ENCODE data around the gene IGSF22.

The IGSF22 gene

GRCh38 chr11:18766015-18766414, 40.0 kb upstream of the IGSF22 start:
- Histone ChIP-seq H3K36me3 (ENCODE audit: control insufficient read depth, insufficient read depth, low read length) (no peaks in the 10 kb centered on the region), H3K27me3 (replicated peaks; ENCODE audit: control insufficient read depth, insufficient read depth, low read length) (no peaks in the 10 kb centered on the region), H3K4me3 (replicated peaks; ENCODE audit: low read depth, low read length) (no peak overlapping the region)
- no peak for DNase-seq (ENCODE audit: extremely low read depth, insufficient read length)
- TF ChIP-seq CTCF (IDR thresholded peaks at IDR 0.05; ENCODE audit: insufficient read depth, low read length, poor library complexity, severe bottlenecking): no peak

GRCh38 chr11:18765554-18765953, 39.6 kb upstream of the IGSF22 start:
- no peak for TF ChIP-seq CTCF (IDR thresholded peaks at IDR 0.05; ENCODE audit: insufficient read depth, low read length, poor library complexity, severe bottlenecking)
- no peak for DNase-seq (ENCODE audit: extremely low read depth, insufficient read length)
- H3K4me3 ChIP-seq (replicated peaks; ENCODE audit: low read depth, low read length): no peak overlapping the region

GRCh38 chr11:18761741-18762140, 35.8 kb upstream of the IGSF22 start:
- no peak for TF ChIP-seq CTCF (IDR thresholded peaks at IDR 0.05; ENCODE audit: insufficient read depth, low read length, poor library complexity, severe bottlenecking)
- H3K27me3 ChIP-seq (replicated peaks; ENCODE audit: control insufficient read depth, insufficient read depth, low read length): no peaks in the 10 kb centered on the region
- no peak overlapping the region for H3K4me3 ChIP-seq (replicated peaks; ENCODE audit: low read depth, low read length)
- no peaks in the 10 kb centered on the region for H3K36me3 ChIP-seq (ENCODE audit: control insufficient read depth, insufficient read depth, low read length)
- no peak for DNase-seq (ENCODE audit: extremely low read depth, insufficient read length)

More at GRCh38 chr11:18765554-18765953, 39.6 kb upstream of the IGSF22 start:
- Histone ChIP-seq H3K27me3 (replicated peaks; ENCODE audit: control insufficient read depth, insufficient read depth, low read length) (no peaks in the 10 kb centered on the region), H3K36me3 (ENCODE audit: control insufficient read depth, insufficient read depth, low read length) (no peaks in the 10 kb centered on the region)

- no peak for TF ChIP-seq CTCF (IDR thresholded peaks at IDR 0.05; ENCODE audit: insufficient read depth, low read length, poor library complexity, severe bottlenecking)
- H3K27me3 ChIP-seq (replicated peaks; ENCODE audit: control insufficient read depth, insufficient read depth, low read length): no peaks in the 10 kb centered on the region
Measured at GRCh38 chr11:18761144-18761543, 35.2 kb upstream of the IGSF22 start.

GRCh38 chr11:18757811-18758210, 31.8 kb upstream of the IGSF22 start:
- no peaks in the 10 kb centered on the region for H3K36me3 ChIP-seq (ENCODE audit: control insufficient read depth, insufficient read depth, low read length)
- H3K4me3 ChIP-seq (replicated peaks; ENCODE audit: low read depth, low read length): no peak overlapping the region
- H3K27me3 ChIP-seq (replicated peaks; ENCODE audit: control insufficient read depth, insufficient read depth, low read length): no peaks in the 10 kb centered on the region; the same call in 1 of the 2 replicates
- no peak for TF ChIP-seq CTCF (IDR thresholded peaks at IDR 0.05; ENCODE audit: insufficient read depth, low read length, poor library complexity, severe bottlenecking)
- no peak for DNase-seq (ENCODE audit: extremely low read depth, insufficient read length)

More at GRCh38 chr11:18761144-18761543, 35.2 kb upstream of the IGSF22 start:
- Histone ChIP-seq H3K4me3 (replicated peaks; ENCODE audit: low read depth, low read length) (no peak overlapping the region), H3K36me3 (ENCODE audit: control insufficient read depth, insufficient read depth, low read length) (no peaks in the 10 kb centered on the region)
- DNase-seq (ENCODE audit: extremely low read depth, insufficient read length): no peak

- H3K4me3 ChIP-seq (replicated peaks; ENCODE audit: low read depth, low read length): no peak overlapping the region
- no peaks in the 10 kb centered on the region; the same call in 1 of the 2 replicates for H3K27me3 ChIP-seq (replicated peaks; ENCODE audit: control insufficient read depth, insufficient read depth, low read length)
- no peaks in the 10 kb centered on the region for H3K36me3 ChIP-seq (ENCODE audit: control insufficient read depth, insufficient read depth, low read length)
- TF ChIP-seq CTCF (IDR thresholded peaks at IDR 0.05; ENCODE audit: insufficient read depth, low read length, poor library complexity, severe bottlenecking): no peak
- no peak for DNase-seq (ENCODE audit: extremely low read depth, insufficient read length)
Measured at GRCh38 chr11:18756889-18757288, 30.9 kb upstream of the IGSF22 start.

Data from GM06990 (cell line).